Measurements from ENCODE around the gene KLK12. TPM values are rescaled to one million over a fixed set of nuclear protein-coding genes. Genes with fewer than 3 reads are reported as not detected.

KLK12 gene
- total RNA-seq, 6 donors from 2014 or later: 0.54 to 2.0 TPM; not detected in 4

GRCh38 chr19:50983625-50984292 lies 51.0 kb downstream of the KLK12 start, which contains the start of gene KLK7:
Gene KLK7 (minus strand): TSS chr19:50983917. CDS start chr19:50982399, 1,518 bp downstream.
- TF ChIP-seq POLR2AphosphoS5 (IDR thresholded peaks at IDR 0.05) (no peak), POLR2A (IDR thresholded peaks at IDR 0.05) (no peak), EP300 (IDR thresholded peaks at IDR 0.05) (no peak)
- TF ChIP-seq, protein P1, sequence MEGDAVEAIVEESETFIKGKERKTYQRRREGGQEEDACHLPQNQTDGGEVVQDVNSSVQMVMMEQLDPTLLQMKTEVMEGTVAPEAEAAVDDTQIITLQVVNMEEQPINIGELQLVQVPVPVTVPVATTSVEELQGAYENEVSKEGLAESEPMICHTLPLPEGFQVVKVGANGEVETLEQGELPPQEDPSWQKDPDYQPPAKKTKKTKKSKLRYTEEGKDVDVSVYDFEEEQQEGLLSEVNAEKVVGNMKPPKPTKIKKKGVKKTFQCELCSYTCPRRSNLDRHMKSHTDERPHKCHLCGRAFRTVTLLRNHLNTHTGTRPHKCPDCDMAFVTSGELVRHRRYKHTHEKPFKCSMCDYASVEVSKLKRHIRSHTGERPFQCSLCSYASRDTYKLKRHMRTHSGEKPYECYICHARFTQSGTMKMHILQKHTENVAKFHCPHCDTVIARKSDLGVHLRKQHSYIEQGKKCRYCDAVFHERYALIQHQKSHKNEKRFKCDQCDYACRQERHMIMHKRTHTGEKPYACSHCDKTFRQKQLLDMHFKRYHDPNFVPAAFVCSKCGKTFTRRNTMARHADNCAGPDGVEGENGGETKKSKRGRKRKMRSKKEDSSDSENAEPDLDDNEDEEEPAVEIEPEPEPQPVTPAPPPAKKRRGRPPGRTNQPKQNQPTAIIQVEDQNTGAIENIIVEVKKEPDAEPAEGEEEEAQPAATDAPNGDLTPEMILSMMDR (IDR thresholded peaks at IDR 0.05): no peak
- DNase-seq (no peak), ATAC-seq (ENCODE audit: low FRiP score in 2 of 2) (no peak)
- Histone ChIP-seq H3K4me3 (no peak within 1 kb of the TSS), H3K4me1 (no peaks in the 10 kb centered on the region), H3K9me3 (no peaks in the 10 kb centered on the region), H3K36me3 (no peaks in the 10 kb centered on the region), H3K27ac (no peak within 1 kb of the TSS), H3K27me3 (no peaks in the 10 kb centered on the region)
- 15 to 19% methylated on average over 9 to 28 of the region's 28 CpGs for WGBS, 2 donors

DNA sequence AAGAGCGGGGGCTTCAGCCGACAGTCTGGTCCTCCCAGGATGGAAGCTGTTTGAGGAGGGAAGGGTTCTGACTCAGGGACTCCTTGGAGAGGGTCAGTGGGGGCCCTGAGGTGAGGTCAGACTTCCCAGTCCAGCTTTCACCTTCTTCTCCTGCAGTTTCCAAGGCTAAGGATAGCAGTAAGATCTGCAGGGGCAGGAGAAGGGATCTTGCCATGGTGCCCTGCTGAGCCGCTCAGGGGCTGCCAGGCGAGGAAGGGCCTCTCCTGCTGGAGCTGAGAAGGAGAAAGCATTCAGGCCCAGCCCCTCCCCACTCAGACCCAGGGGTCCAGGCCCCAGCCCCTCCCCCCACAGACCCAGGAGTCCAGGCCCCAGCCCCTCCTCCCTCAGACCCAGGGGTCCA lies 52.6 kb downstream of the KLK12 start:
- 47 to 66% methylated on average over 2 to 4 of the region's 4 CpGs for WGBS, 2 donors
- H3K4me3 ChIP-seq: no peak overlapping the region
- no peak for TF ChIP-seq EP300 (IDR thresholded peaks at IDR 0.05)
- ATAC-seq (ENCODE audit: low FRiP score in 2 of 2): peak in 1 of 2 donors; percentile 28
- no peaks in the 10 kb centered on the region for H3K36me3 ChIP-seq
- no peak overlapping the region for H3K27ac ChIP-seq
- DNase-seq: no peak
- no peaks in the 10 kb centered on the region for H3K9me3 ChIP-seq
- no peaks in the 10 kb centered on the region for H3K27me3 ChIP-seq
- H3K4me1 ChIP-seq: no peaks in the 10 kb centered on the region

DNA sequence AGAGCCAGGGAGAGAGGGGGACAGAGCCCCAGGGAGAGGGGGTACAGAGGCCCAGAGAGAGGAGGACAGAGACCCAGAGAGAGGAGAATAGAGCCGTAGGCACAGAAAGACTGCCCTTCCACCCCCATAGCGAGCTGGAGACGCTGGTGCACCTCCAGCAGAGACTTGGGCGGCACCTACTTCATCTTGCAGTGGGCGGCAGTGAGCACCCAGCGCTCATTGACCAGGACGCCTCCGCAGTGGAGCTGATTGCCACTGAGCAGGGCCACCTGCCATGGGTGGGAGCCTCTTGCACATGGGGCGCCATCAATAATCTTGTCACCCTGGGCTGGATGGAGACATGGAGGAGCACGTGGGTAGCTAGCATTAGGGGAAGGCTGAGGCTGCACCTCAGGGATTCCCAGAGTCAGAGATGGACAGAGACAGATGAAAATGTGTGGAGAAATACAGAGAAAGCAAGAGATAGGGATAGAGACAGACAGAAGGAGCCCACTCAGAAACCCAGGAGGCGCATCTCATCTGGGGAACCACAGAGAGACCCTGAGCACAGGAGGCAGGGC lies 53.1 kb downstream of the KLK12 start:
- 47 to 60% methylated on average over 7 to 11 of the region's 11 CpGs for WGBS, 2 donors
- H3K27ac ChIP-seq: no peak overlapping the region
- ATAC-seq (ENCODE audit: low FRiP score in 2 of 2): no peak

DNA sequence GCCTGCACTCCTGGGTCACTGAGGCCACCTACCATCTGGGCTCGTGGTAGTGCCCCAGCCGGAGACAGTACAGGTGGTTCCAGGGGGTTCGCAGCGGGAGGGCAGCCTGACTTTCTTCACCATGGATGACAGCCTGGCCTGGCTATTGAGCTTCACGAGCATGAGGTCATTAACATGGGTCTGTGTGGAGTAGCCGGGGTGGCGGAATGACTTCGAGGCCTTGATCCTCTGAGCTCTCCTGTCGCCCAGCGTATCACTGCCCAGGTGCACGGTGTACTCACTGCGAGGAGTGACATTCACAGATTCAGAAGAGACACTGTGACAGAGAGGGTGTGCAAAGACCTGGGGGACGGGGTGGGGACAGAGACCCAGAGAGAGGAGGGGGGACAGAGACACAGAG lies 54.6 kb downstream of the KLK12 start:
- DNase-seq (no peak), ATAC-seq (ENCODE audit: low FRiP score in 2 of 2) (no peak)
- no peaks in the 10 kb centered on the region for H3K4me1 ChIP-seq
- TF ChIP-seq, protein P1 (IDR thresholded peaks at IDR 0.05): no peak
- TF ChIP-seq EP300 (IDR thresholded peaks at IDR 0.05): no peak
- TF ChIP-seq POLR2A (IDR thresholded peaks at IDR 0.05): no peak
- no peak for TF ChIP-seq POLR2AphosphoS5 (IDR thresholded peaks at IDR 0.05)
- no peaks in the 10 kb centered on the region for H3K36me3 ChIP-seq
- WGBS, 2 donors: 46 to 62% methylated on average over 10 to 12 of the region's 13 CpGs
- no peak overlapping the region for H3K4me3 ChIP-seq
- no peaks in the 10 kb centered on the region for H3K27me3 ChIP-seq
- H3K27ac ChIP-seq: no peak overlapping the region
- no peaks in the 10 kb centered on the region for H3K9me3 ChIP-seq

More for the DNA sequence above, 53.1 kb downstream of the KLK12 start:
- Histone ChIP-seq H3K4me1 (no peaks in the 10 kb centered on the region), H3K27me3 (no peaks in the 10 kb centered on the region), H3K9me3 (no peaks in the 10 kb centered on the region), H3K36me3 (no peaks in the 10 kb centered on the region), H3K4me3 (no peak overlapping the region)
- no peak for DNase-seq
- TF ChIP-seq POLR2A (IDR thresholded peaks at IDR 0.05): no peak
- TF ChIP-seq, protein P1 (IDR thresholded peaks at IDR 0.05): no peak
- no peak for TF ChIP-seq POLR2AphosphoS5 (IDR thresholded peaks at IDR 0.05)
- no peak for TF ChIP-seq EP300 (IDR thresholded peaks at IDR 0.05)

DNA sequence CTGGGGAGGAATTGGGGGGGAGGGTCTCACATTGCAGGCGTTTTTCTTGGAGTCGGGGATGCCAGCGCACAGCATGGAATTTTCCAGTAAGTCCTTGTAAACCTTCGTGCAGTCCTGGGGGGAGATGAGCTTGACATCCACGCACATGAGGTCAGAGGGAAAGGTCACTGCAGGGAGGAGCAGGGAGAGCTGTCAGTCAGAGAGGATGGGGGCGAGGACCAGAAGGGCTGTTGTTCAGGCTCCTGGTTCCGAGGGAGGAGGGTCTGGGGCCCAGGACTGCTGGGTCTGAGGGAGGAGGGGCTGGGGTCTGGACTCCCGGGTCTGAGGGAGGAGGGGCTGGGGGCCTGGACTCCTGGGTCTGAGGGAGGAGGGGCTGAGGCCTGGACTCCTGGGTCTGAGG lies 55.0 kb downstream of the KLK12 start:
- H3K9me3 ChIP-seq: no peaks in the 10 kb centered on the region
- ATAC-seq (ENCODE audit: low FRiP score in 2 of 2) (no peak), DNase-seq (no peak)
- TF ChIP-seq POLR2A (IDR thresholded peaks at IDR 0.05) (no peak), EP300 (IDR thresholded peaks at IDR 0.05) (no peak), POLR2AphosphoS5 (IDR thresholded peaks at IDR 0.05) (no peak)
- TF ChIP-seq, protein P1 (IDR thresholded peaks at IDR 0.05): no peak
- no peak overlapping the region for H3K27ac ChIP-seq
- WGBS, 2 donors: 37 to 40% methylated on average over 7 of the region's 8 CpGs
- no peaks in the 10 kb centered on the region for H3K27me3 ChIP-seq
- H3K4me1 ChIP-seq: no peaks in the 10 kb centered on the region
- no peak overlapping the region for H3K4me3 ChIP-seq
- no peaks in the 10 kb centered on the region for H3K36me3 ChIP-seq

Other genes starting within 250 kb of the KLK12 start
- gene ACP4, start 244.6 kb downstream of the KLK12 start, total RNA-seq: not detected
- 1 to 10 TPM in 3 of 6 donors, not detected in 3; 1.3 to 3.3 (median 2.0) TPM for gene KLK1, start 211.2 kb downstream of the KLK12 start, total RNA-seq
- not detected for gene KLK15, start 201.4 kb downstream of the KLK12 start, total RNA-seq
- gene KLK3, start 180.1 kb downstream of the KLK12 start, total RNA-seq: under 1 TPM in 1 of 6 donors, not detected in 5; 0.33 TPM
- gene KLK2, start 161.6 kb downstream of the KLK12 start, total RNA-seq: not detected
- not detected for gene KLK4, start 123.6 kb downstream of the KLK12 start, total RNA-seq
- under 1 TPM in 1 of 6 donors, not detected in 5; 0.74 TPM for gene KLK5, start 82.0 kb downstream of the KLK12 start, total RNA-seq
- gene KLK6, start 65.4 kb downstream of the KLK12 start, total RNA-seq: not detected
- 1 to 10 TPM in 1 of 6 donors, under 1 TPM in 1, not detected in 4; 0.30 to 1.1 TPM for gene KLK7, start 51.1 kb downstream of the KLK12 start, total RNA-seq
- not detected for gene KLK8, start 33.4 kb downstream of the KLK12 start, total RNA-seq
- 10 to 100 TPM in 3 of 6 donors, 1 to 10 TPM in 2, not detected in 1; 4.8 to 21.7 (median 18.6) TPM for gene KLK10, start 15.3 kb downstream of the KLK12 start, total RNA-seq
- gene KLK11, start 8.4 kb downstream of the KLK12 start, total RNA-seq: 10 to 100 TPM; 13.3 to 37.7 (median 22.9) TPM
- 10 to 100 TPM in 1 of 6 donors, 1 to 10 TPM in 1, under 1 TPM in 2, not detected in 2; 0.54 to 24.1 (median 1.9) TPM for gene KLK13, start 30.1 kb upstream of the KLK12 start, total RNA-seq
- 1 to 10 TPM in 3 of 6 donors, not detected in 3; 1.2 to 2.1 (median 2.0) TPM for gene KLK14, start 47.9 kb upstream of the KLK12 start, total RNA-seq
- gene CTU1, start 73.4 kb upstream of the KLK12 start, total RNA-seq: 10 to 100 TPM in 5 of 6 donors, 1 to 10 TPM in 1; 9.5 to 23.0 (median 15.1) TPM
- gene SIGLEC9, start 89.9 kb upstream of the KLK12 start, total RNA-seq: 10 to 100 TPM in 5 of 6 donors, 1 to 10 TPM in 1; 6.8 to 47.1 (median 24.6) TPM
- 10 to 100 TPM in 1 of 6 donors, 1 to 10 TPM in 5; 3.4 to 10.9 (median 8.1) TPM for gene SIGLEC7, start 107.3 kb upstream of the KLK12 start, total RNA-seq
- 10 to 100 TPM in 5 of 6 donors, 1 to 10 TPM in 1; 8.4 to 32.2 (median 21.6) TPM for gene CD33, start 190.1 kb upstream of the KLK12 start, total RNA-seq
- not detected for gene SIGLECL1, start 216.1 kb upstream of the KLK12 start, total RNA-seq

All from upper lobe of left lung (tissue), 6 donors.